VCaP (cell line): ENCODE results near the gene HDAC7.
A peak's percentile ranks its signal among the peaks of the same experiment; 100 is the strongest.

ENCODE experiments used
- H3K27ac ChIP-seq: fragments of 450-650 bp; 2 replicates; pipeline ENCODE4 v1.5.1; 2017
- TF ChIP-seq, protein P1 (sequence below): fragments of 450-650 bp; conservative IDR thresholded peaks from 2 replicates; pipeline ENCODE4 v1.5.1; 2017; ENCODE audit warnings: mild to moderate bottlenecking, moderate library complexity

The HDAC7 gene

DNA sequence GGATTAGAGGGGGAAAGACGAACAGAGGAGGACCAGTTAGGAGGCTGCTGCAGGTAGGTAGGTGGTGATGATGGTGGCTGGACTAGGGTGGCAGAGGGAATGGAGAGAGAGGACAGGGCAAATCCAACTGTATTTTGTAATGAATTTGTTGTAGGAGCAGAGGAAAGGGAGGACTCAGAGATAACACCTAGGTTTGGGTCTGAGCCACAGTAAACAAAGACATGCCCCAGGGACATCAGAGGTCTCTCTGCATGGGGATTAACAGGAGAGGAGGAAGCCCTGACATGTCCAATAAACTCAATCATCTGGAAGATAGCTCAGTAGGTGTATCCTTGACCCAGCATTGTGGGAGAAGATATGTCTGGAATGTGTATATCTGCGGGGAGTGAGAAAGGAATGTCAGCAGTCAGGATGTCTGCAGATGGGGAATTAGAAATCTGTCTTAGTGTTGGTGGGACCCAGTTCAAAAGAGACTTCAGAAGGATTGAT lies 51.3 kb downstream of the HDAC7 start:
- H3K27ac ChIP-seq = no peak overlapping the region
- TF ChIP-seq, protein P1, sequence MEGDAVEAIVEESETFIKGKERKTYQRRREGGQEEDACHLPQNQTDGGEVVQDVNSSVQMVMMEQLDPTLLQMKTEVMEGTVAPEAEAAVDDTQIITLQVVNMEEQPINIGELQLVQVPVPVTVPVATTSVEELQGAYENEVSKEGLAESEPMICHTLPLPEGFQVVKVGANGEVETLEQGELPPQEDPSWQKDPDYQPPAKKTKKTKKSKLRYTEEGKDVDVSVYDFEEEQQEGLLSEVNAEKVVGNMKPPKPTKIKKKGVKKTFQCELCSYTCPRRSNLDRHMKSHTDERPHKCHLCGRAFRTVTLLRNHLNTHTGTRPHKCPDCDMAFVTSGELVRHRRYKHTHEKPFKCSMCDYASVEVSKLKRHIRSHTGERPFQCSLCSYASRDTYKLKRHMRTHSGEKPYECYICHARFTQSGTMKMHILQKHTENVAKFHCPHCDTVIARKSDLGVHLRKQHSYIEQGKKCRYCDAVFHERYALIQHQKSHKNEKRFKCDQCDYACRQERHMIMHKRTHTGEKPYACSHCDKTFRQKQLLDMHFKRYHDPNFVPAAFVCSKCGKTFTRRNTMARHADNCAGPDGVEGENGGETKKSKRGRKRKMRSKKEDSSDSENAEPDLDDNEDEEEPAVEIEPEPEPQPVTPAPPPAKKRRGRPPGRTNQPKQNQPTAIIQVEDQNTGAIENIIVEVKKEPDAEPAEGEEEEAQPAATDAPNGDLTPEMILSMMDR = no peak

DNA sequence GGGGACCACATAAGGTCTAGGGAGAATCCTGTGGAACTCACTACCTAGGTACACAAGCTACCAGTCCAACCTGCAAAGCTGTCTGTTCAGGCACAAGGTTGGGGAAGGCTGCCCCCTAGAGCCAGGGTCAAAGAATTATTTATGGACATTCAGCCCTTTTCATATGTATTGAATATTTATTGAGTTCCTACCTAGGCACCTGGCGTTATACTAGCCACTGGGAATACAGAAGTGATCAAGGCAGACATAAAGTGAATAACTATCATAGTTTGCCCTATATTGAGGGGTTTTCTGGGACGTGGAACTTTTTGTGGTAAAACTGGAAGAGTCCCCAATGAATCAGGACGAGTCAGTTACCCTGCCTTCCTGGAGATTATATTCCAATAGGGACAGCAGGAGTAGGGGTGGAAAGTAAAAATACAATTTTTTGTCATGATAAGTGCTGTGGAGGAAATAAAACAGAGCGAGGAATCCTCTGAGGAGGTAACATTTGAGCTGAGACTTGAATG lies 52.4 kb downstream of the HDAC7 start:
- no peak overlapping the region for H3K27ac ChIP-seq
- TF ChIP-seq, protein P1 = peak; percentile 84

DNA sequence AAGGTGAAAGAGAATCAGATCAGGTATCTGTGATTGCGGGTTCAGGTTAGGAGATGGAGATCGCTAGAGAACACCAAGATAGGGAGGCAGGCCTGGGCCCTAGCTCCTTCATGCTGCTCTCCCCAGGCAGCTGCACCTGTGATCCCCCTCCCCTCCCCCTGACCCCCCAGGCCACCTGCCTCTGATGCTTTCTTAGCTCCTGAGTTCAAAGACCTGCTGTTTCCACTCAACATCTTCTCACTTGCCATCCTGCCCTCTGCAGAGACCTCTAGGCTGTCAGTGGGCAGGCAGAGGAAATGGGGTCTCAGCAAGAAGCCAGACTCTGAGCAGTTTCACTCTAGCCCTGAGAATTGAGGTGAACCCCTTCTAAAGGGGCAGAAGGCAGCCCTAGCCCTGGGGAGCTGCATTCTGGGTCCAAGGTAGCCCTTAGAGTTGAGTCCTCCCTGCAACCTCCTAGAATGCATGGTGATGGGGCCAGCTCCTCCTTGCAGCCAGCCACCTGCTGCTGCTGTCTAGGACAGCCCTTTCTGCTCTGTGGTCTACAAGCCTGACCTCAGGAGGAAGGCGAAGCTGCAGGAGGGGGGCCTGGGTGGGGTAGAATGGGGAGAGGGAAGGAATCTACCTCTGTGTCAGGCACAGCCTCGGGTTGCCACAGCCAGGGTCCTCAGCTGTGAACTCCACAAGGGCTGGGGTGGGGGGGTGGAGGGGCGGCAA lies 53.0 kb downstream of the HDAC7 start:
- no peak overlapping the region for H3K27ac ChIP-seq
- TF ChIP-seq, protein P1 = no peak

DNA sequence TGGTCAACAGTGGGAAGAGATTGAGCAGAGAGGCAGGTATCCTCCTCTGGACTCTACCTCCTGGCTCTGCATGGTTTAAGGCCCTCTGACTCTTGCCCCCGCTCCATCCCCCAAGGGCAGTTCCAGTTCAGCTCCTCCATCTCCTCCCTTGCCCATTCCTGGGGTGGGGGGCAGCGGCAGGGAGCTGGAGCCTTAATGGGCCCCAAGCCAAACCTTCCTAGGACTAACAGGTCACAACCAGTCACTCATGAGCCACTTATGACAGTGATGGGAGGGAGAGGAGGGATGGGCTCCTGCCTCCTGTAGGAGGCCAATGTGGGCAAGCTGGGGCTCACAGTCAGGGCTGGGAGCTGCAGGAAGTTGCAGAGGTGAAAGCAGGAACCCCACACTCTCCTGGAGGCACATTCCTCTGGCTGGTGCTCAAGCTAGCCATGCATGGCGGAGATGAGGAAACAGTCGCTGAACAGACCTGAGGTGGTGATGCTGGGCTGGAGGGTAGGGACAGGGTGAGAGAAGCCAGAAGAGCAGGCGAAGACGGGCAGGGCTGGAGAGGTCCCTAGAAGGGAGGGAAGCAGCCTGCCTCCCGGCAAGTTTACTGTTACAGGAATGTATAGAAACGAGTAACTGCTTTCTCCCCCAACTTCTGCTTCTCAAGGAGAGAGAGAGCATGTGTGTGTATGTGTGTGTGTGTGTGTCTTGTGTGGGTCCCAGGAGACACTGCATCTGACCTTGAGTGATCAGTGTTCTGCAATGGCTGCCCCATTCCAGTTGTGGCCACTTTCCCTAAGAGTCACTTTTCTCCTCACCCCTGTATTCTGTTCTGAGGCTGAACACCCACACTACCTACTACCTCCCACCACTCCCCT lies 56.0 kb downstream of the HDAC7 start:
- TF ChIP-seq, protein P1 = no peak
- H3K27ac ChIP-seq = no peak overlapping the region

DNA sequence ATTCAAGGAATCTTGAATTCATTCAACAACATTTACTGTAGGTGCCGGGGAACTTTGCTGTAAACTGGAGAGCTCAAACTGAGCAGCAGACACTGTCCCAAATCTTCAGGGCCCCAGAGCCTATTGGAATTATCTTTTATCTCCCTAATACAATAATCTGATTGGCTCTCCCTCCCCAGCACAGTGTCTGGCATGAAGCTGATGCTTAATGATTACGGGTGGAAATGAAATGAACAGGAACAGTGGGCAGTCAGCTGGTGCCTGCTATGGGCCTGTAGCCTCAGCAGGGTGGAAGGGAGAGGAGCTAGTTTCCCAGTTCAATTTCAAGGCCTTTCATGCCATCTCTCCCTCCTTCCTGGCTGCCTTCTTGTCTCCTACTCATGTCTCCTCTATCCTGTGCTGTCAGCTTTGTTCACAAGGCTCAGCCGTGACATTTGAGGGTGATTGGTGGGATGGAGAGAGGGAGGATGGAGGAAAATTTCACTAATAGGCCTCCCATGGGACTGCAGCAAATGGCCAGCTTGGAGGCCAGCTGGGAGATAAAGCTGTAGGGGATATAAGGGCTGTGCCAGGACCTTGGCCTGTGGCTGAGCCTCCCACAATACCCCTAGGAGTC lies 56.7 kb downstream of the HDAC7 start:
- H3K27ac ChIP-seq = no peak overlapping the region
- TF ChIP-seq, protein P1 = no peak

DNA sequence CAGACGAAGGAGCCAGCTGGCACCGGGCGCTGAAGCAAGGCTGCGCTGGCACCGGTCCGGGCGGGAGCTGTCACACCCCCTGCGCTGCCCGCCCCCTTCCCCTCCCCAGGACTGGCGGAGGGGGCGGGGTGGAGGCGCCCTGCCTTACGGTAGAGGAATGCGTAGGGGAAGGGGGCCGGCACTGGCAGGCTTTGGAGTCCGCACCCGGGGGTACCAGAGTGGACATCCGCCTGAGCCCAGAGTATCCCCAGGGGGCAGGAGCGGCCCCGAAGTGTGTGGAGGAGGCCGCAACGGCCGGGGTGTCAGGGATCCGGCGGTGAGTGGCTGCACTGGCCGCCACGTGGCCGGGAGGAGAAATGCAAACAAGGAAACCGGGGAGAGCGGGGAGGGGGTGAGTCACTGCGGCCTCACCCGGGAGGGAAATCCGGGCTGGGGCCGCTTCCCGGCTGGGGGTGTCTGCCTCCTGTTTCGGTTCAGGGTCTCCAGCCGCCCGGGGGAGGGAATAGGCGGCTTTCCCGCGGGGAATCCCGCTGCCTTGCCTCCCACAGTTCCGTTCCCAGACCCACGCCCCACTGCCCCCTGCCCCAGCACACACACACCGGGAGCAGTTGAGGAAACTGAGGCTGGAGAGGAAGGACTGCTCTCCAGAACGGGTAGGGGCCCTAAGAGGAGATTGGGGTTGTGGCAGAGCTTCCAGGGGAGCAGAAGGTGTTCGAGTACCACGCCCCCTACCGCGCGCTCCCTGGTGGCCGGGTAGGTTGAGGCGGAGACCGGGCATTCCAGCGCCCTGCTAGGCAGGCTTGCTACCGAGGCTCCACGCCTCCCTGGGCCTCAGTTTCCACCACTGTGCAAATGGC lies 60.6 kb downstream of the HDAC7 start, which contains the start of gene RAPGEF3:
Gene RAPGEF3, minus strand, starts transcription at position 47 of the 857 bp plus-strand sequence. CDS start 324 bp downstream, outside the sequence.
- peak within 1 kb of the TSS; percentile 78 for H3K27ac ChIP-seq
- TF ChIP-seq, protein P1 = peak; percentile 75
